GM12865 (cell line): ENCODE measurements around the gene SCG3.

ENCODE experiments used
- DNase-seq: peaks from one replicate; pipeline ENCODE4 v3.0.0; 2010; ENCODE audit warnings: low read depth
- H3K4me3 ChIP-seq: 2 replicates; pipeline ENCODE4 v1.5.1; 2011; ENCODE audit warnings: mild to moderate bottlenecking, low read depth, low read length, control low read depth
- TF ChIP-seq, protein P1 (sequence below): IDR thresholded peaks from 2 replicates; pipeline ENCODE4 v1.5.1; 2011; ENCODE audit warnings: low read length, control low read depth, low read depth, inconsistent platforms; ENCODE audit not compliant: insufficient read depth; ENCODE audit errors: missing control alignments

SCG3 gene

GRCh38 chr15:51736751-51737521 is 55.6 kb downstream of the SCG3 start:
- peak; percentile 77 for DNase-seq
- TF ChIP-seq, protein P1, sequence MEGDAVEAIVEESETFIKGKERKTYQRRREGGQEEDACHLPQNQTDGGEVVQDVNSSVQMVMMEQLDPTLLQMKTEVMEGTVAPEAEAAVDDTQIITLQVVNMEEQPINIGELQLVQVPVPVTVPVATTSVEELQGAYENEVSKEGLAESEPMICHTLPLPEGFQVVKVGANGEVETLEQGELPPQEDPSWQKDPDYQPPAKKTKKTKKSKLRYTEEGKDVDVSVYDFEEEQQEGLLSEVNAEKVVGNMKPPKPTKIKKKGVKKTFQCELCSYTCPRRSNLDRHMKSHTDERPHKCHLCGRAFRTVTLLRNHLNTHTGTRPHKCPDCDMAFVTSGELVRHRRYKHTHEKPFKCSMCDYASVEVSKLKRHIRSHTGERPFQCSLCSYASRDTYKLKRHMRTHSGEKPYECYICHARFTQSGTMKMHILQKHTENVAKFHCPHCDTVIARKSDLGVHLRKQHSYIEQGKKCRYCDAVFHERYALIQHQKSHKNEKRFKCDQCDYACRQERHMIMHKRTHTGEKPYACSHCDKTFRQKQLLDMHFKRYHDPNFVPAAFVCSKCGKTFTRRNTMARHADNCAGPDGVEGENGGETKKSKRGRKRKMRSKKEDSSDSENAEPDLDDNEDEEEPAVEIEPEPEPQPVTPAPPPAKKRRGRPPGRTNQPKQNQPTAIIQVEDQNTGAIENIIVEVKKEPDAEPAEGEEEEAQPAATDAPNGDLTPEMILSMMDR, result no peak
- H3K4me3 ChIP-seq, result peak overlapping the region; percentile 66

- H3K4me3 ChIP-seq, result peak within 1 kb of the TSS; percentile 66
- peak; percentile 80 for DNase-seq
- TF ChIP-seq, protein P1, result no peak
Measured at GRCh38 chr15:51737522-51738305, 56.4 kb downstream of the SCG3 start, which contains the start of gene LYSMD2. Gene LYSMD2 (minus strand): TSS chr15:51737655. CDS start chr15:51737622, 33 bp downstream.

- DNase-seq, result no peak
- H3K4me3 ChIP-seq, result no peak overlapping the region; the same call in 1 of the 2 replicates
- TF ChIP-seq, protein P1, result no peak
Measured at GRCh38 chr15:51738553-51738952, 57.2 kb downstream of the SCG3 start.

GRCh38 chr15:51739061-51739712 is 57.9 kb downstream of the SCG3 start:
- no peak overlapping the region for H3K4me3 ChIP-seq
- DNase-seq, result no peak
- TF ChIP-seq, protein P1, result no peak

- TF ChIP-seq, protein P1, result no peak
- no peak overlapping the region for H3K4me3 ChIP-seq
- DNase-seq, result no peak
Measured at GRCh38 chr15:51749307-51749706, 68.0 kb downstream of the SCG3 start.

DNA sequence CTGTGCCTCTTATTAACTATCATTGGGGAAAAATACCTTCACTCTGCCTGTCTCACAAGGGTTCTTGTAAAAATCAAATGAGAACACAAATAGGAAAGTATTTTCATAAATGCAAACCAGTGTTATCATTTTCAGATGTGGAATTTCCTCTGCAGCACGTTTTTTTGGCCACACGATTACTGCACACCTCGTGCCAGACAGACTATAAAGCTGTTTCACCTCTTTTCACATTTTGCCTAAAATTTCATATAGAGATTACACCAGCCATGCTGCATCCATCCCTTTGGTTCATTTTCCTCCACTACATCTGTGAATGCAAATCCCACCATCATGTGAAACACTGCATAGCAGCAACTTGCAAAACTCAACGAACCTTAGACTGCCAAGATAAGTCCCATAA is 68.9 kb downstream of the SCG3 start:
- DNase-seq, result no peak
- H3K4me3 ChIP-seq, result no peak overlapping the region
- TF ChIP-seq, protein P1, result no peak
